HG02588 (cell line): ENCODE results near the gene CLN6.
"Not testable (repeated sequence)": the region's sequence is repeated elsewhere in the genome, so short reads cannot be mapped to it uniquely, and the experiment has no call there.

Experiments used
- ATAC-seq: cut with Tn5 transposase; IDR thresholded peaks from one replicate; pipeline ENCODE4 v1.9.1; 2021; ENCODE audit warnings: mild to moderate bottlenecking, moderate library complexity; ENCODE audit not compliant: unreplicated experiment

The CLN6 gene

GRCh38 chr15:68207176-68207935 lies 22.2 kb downstream of the CLN6 start:
- ATAC-seq: no peak

GRCh38 chr15:68206711-68207151 lies 22.8 kb downstream of the CLN6 start:
- no peak for ATAC-seq

GRCh38 chr15:68205954-68206539 lies 23.5 kb downstream of the CLN6 start:
- no peak for ATAC-seq

DNA sequence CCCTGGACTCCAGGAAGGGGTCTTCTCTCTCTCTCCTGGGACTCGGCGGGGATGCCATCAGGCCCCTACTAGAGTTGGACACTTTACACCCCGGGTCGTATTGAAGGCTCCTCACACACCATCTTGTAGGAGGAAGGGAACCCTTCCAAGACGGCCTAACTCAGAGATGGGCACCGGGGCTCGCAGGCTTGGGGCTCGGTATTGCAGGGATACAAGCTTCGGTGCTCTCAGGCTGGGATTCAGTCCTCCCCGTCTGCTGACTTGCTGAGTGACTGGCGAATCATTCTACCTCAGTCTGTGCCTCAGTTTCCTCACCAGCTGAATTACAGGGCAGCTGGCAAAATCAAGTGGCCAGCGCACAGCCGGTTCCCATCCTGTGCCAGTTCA lies 24.0 kb downstream of the CLN6 start:
- ATAC-seq: no peak

DNA sequence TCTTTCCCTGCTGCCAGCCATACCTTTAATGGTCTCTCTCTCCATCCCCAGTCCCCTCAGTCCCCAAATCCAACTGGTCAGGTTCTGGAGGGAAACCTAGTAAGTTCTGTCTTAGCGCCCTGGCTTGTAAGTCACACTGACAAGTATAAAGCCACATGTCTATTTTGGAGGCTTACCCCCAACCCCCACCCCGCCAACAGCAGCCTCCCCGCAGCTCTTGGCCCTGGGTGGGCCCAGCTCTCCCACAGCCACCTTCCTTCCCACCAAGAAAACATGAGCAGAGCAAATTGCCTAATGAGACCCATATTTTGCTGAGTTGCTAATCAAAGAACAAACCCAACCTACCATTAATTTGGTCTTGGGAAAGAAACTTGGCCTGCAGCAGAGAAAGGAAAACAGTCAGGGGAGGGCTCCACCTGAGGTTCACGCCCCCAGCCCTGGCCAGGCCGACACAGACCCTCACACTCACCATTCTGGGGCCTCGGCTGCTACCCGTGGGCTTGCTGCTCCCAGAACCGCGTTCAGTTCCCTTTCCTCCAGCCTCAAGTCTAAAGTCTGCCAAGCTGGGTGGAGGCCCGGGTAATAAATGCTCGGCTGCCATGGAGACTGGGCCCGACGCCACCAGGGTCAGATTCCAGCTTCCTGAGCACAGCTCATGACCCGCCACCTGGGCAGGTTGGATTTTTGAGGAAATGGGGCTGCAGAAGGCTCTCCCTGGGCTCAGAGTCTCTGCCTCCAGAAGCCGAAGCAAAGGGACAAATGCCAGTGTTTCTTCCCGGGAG lies 24.6 kb downstream of the CLN6 start, which contains the start of gene CALML4:
CALML4 (minus strand) TSS at position 557 of the 782 bp plus-strand sequence; CDS start at position 472, 85 bp downstream.
- ATAC-seq: no peak

DNA sequence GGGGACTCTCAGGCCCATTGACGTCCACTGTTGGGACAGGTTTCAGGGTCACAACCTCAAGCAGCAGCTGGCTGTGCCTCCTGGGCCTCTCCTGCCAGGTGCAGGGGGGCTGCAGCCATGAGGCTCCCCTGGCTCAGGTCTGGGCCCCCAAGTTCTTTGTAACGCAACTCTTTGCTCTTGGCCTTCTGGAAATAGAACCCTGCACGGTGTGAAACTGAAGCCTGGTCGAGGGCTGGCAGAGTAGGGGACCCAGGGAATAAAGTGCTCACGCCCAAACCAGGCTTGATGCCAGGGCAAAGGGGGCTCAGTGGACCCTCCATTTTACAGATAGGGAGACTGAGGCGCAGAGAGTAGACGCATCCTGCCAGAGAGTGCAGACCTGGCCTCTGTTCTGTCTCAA lies 25.2 kb downstream of the CLN6 start:
- no peak for ATAC-seq

- ATAC-seq: no peak
These were observed 25.6 kb downstream of the CLN6 start for GRCh38 chr15:68203956-68204355.

DNA sequence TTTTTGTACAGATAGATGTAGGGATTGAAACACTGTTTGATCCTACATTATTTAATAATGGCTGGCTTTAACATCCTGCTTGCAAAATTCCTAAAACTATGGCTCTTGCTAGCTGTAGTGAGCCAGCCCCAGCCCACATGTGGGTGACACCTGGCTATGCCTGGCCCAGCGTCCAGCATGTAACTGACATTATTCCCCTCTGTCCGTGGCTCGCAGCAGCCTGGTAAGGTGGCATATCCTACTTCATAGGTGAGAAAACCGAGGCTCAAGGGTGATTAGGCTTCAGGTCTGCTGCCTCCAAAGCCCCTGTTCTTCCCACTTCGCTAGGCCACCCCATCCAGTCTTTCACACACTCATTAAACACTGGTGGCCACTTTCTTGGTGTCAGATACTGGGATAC lies 26.0 kb downstream of the CLN6 start:
- ATAC-seq: no peak

DNA sequence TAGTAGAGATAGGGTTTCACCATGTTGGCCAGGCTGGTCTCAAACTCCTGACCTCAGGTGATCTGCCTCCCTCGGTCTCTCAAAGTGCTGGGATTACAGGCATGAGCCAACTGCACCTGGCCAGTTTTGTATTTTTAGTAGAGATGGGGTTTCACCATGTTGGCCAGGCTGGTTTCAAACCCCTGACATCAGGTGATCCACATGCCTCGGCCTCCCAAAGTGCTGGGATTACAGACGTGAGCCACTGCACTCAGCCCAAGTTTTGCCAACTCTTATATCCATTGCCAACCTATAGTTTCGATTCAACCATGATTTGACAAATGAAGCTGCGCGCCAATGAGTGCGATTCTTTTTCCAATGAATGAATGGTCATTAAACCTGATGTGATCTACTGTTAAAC lies 26.5 kb downstream of the CLN6 start:
- not testable (repeated sequence) for ATAC-seq

DNA sequence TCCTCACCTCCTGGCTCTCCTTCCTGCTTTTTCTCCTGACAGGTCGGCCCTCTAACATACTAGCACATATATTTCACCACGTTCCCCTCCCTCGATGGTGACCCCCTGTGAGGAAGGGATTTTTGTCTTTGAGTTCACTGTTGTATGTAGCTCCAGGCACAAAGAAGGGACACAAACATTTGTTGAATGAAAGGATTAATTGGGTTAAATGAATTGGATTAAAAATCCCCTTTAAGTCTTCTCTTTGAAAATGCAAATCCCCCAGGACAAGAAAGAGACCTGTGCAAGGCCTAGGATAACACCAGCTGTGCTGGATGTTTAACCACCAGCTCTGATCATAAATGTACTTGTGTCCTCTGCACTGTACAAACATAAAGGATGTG lies 27.7 kb downstream of the CLN6 start:
- ATAC-seq: no peak

GRCh38 chr15:68201153-68201878 lies 28.2 kb downstream of the CLN6 start:
- ATAC-seq: no peak

GRCh38 chr15:68200016-68200861 lies 29.3 kb downstream of the CLN6 start:
- no peak for ATAC-seq

DNA sequence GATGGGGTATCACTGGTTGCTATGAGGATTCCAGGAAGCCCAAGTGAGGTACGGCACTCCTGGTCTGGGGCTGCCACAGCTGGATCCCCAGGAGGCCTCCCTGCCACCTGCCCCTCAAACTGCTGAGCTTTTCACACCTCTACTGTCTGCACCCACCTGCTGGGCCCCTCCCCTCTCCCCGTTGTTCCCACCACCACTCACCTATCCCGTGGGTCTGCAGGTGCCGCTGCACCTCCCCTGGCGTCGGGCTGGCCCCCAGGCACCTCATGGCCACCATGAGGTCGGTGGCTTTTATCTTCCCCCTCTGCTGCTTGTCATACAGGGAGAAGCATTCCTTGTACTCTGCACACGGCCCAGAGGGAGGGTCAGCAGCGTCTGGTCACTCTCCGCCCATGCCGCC lies 30.2 kb downstream of the CLN6 start:
- no peak for ATAC-seq

DNA sequence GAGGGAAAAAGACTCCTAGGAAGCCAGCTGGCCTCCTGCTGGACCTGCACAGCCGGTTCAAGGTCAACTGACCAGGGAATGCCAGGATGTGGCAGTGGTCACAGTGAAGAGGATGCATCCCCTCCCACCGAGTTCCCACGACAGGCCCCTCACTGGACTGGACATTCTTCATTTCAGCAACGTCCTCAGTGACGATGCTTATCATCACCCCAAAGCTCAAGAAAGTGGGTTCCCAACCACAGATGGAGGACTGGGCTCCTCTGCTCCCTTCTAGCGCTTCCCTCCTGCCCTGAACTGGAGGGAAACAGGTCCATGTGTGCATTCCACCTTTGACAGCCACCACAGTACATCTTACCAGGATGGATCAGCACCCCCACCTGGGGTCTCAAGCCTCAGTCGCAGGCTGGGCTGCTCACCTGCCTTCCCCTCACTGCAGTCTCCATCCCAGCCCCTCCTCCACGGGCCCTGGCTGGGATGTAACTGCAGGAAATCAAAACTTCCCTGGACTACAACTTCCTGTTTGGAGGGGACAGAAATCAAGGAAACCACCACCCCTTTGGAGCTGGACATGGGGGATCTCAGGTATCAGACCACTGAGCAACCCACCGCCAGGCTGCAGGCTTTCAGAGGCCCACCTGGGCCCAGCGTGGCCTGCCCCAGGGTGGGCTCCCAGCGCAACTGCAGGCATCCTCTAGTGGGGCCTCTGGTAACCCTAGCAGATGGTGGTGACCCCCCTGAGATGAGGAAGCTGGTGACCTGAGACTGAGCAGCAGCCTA lies 31.7 kb downstream of the CLN6 start:
- no peak for ATAC-seq

GRCh38 chr15:68197170-68197492 lies 32.4 kb downstream of the CLN6 start:
- no peak for ATAC-seq

- ATAC-seq: no peak
These were observed 32.9 kb downstream of the CLN6 start for GRCh38 chr15:68196445-68197169.

- no peak for ATAC-seq
These were observed 34.0 kb downstream of the CLN6 start for GRCh38 chr15:68195336-68196112.

DNA sequence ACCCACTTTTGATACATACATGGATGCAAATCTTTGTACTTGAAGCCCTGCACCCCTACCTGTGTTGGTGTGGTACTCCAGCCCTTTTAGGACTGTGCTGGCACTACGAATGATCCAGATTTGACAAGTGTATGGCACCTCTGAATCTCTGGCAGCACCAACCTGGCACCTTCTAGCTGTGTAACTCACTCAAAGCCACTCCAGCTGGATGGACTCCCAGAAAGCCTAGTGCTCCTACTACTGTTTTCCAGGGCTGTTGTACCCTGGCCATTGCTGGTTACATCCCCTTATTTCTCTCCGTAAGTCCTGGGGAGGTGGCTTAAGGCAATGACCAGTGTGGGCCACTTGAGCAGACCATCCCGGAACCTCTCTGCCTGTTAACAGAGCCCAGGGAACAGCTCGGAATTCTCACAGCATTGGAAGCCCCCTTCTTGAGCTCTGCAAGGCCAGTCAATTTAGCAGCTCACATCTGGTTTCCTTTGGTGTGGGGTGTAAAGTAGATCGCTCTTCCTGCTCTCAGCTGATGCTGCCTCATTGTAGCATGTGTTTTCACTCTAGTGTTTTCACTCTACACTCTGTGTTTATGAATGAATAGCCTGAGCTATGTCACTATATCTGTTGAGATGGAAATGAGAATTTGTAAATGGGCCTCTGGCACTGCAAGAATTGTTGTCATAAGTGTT lies 36.6 kb downstream of the CLN6 start:
- no peak for ATAC-seq
